ENCODE results near the gene RALBP1.

The RALBP1 gene

DNA sequence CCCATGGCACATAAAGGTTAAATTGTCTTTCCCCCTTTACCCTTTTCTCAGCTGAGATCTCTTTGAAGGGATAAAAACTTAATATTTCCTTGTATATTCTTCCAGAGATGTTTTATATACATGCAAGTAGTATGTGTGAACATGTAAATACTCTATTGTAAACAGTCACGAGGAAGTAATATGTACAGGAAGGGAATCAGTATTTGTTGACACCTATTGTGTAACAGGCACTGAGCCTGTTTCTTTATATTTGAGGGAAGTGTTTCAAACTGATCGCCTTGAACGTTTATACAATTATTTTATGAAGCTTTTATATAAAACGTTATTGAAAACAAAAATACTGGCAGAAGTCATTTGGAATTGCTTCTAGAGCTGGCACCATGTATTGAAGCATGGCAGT is 13.2 kb downstream of the RALBP1 start:
- TF ChIP-seq, protein P1, sequence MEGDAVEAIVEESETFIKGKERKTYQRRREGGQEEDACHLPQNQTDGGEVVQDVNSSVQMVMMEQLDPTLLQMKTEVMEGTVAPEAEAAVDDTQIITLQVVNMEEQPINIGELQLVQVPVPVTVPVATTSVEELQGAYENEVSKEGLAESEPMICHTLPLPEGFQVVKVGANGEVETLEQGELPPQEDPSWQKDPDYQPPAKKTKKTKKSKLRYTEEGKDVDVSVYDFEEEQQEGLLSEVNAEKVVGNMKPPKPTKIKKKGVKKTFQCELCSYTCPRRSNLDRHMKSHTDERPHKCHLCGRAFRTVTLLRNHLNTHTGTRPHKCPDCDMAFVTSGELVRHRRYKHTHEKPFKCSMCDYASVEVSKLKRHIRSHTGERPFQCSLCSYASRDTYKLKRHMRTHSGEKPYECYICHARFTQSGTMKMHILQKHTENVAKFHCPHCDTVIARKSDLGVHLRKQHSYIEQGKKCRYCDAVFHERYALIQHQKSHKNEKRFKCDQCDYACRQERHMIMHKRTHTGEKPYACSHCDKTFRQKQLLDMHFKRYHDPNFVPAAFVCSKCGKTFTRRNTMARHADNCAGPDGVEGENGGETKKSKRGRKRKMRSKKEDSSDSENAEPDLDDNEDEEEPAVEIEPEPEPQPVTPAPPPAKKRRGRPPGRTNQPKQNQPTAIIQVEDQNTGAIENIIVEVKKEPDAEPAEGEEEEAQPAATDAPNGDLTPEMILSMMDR (IDR thresholded peaks at IDR 0.05; ENCODE audit: unreplicated experiment in 3 of 3), result no peak
- no peak overlapping the region for H3K4me3 Mint-ChIP-seq
- H3K36me3 Mint-ChIP-seq (ENCODE audit: low read depth), result peaks cover 70% of the 10 kb centered on the region

DNA sequence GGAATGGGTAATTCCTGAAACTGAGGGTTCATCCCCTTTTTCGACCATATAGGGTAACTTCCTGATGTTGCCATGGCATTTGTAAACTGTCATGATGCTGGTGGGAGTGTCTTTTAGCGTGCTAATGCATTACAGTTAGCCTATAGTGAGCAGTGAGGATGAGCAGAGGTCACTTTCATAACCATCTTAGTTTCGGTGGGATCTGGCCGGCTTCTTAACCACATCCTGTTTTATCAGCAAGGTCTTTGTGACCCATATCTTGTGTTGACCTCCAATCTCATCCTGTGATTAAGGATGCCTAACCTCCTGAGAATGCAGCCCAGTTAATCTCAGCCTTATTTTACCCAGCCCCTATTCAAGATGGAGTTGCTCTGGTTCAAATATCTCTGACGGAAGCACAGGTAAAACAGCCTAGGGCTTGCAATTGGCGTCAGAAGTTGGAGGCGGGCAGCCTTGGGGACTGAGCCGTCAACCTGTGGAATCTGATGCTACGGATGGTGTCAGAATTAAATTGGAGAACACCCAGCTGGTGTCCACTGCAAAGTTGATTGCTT is 19.5 kb downstream of the RALBP1 start:
- Mint-ChIP-seq H3K27ac (no peak overlapping the region), H3K9me3 (peaks cover 29% of the 10 kb centered on the region), H3K4me3 (no peak overlapping the region), H3K27me3 (ENCODE audit: low read depth) (no peaks in the 10 kb centered on the region), H3K36me3 (ENCODE audit: low read depth) (peaks cover 51% of the 10 kb centered on the region), H3K4me1 (no peaks in the 10 kb centered on the region)
- TF ChIP-seq, protein P1 (IDR thresholded peaks at IDR 0.05; ENCODE audit: unreplicated experiment in 3 of 3), result no peak

More for the DNA sequence above, 13.2 kb downstream of the RALBP1 start:
- no peak overlapping the region for H3K27ac Mint-ChIP-seq
- no peaks in the 10 kb centered on the region for H3K27me3 Mint-ChIP-seq (ENCODE audit: low read depth)
- H3K9me3 Mint-ChIP-seq, result peaks cover 33% of the 10 kb centered on the region
- no peaks in the 10 kb centered on the region for H3K4me1 Mint-ChIP-seq

DNA sequence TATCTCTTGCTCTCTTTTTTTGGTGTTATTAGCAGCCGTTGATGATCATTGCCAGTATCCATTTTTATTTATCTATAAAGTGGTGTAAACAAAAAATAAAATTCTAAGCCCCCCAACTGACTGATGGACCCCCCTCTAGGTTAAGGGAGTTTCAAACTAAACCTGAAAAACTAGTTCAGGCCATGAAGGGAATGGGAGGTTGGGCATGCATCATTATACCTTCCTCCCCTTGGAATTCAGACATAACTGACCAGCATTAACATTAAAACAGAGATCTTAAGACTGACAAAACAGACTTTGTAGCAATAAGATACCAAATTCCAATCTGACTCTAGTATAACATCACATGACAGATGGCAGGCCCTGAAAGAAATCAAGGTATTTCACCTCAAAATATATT is 20.2 kb downstream of the RALBP1 start:
- Mint-ChIP-seq H3K27me3 (ENCODE audit: low read depth) (no peaks in the 10 kb centered on the region), H3K27ac (peak overlapping the region in 1 of 3 experiments; percentile 17), H3K36me3 (ENCODE audit: low read depth) (peaks cover 53% of the 10 kb centered on the region), H3K4me1 (no peaks in the 10 kb centered on the region), H3K9me3 (peaks cover 32% of the 10 kb centered on the region), H3K4me3 (no peak overlapping the region)
- TF ChIP-seq, protein P1 (IDR thresholded peaks at IDR 0.05; ENCODE audit: unreplicated experiment in 3 of 3), result no peak

DNA sequence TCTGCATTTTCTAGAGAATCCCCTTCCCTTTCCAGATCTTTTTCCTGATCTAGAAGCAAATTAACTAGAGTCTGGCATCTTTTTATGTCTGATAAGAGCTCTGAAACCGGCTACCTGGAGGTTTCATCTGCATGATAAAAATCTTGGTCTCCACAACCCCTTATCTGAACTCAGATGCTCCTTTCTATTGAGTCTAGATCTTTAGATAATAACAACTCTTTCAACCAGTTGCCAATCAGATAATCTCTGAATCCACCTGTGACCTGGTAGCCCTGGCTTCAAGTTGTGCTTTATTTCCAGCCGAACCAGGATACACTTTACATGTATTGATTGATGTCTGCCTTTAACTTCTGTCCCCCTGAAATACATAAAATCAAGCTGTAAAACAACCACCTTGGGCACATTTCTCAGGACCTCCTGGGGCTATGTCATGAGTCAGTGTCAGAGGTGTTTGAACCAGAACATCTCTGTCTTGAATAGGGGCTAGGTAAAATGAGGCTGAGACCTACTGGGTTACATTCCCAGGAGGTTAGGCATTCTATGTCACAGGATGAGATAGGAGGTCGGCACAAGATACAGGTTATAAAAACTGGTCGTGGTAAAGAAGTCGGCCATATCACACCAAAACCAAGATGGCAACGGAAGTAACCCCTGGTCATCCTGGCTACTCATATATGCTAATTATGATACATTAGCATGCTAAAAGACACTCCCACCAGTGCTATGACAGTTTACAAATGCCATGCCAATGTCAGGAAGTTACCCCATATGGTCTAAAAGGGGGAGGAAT is 20.8 kb downstream of the RALBP1 start:
- TF ChIP-seq, protein P1 (IDR thresholded peaks at IDR 0.05; ENCODE audit: unreplicated experiment in 3 of 3), result no peak
- Mint-ChIP-seq H3K4me1 (no peaks in the 10 kb centered on the region), H3K4me3 (no peak overlapping the region), H3K9me3 (peaks cover 34% of the 10 kb centered on the region), H3K36me3 (ENCODE audit: low read depth) (peaks cover 55% of the 10 kb centered on the region), H3K27me3 (ENCODE audit: low read depth) (no peaks in the 10 kb centered on the region), H3K27ac (no peak overlapping the region)

DNA sequence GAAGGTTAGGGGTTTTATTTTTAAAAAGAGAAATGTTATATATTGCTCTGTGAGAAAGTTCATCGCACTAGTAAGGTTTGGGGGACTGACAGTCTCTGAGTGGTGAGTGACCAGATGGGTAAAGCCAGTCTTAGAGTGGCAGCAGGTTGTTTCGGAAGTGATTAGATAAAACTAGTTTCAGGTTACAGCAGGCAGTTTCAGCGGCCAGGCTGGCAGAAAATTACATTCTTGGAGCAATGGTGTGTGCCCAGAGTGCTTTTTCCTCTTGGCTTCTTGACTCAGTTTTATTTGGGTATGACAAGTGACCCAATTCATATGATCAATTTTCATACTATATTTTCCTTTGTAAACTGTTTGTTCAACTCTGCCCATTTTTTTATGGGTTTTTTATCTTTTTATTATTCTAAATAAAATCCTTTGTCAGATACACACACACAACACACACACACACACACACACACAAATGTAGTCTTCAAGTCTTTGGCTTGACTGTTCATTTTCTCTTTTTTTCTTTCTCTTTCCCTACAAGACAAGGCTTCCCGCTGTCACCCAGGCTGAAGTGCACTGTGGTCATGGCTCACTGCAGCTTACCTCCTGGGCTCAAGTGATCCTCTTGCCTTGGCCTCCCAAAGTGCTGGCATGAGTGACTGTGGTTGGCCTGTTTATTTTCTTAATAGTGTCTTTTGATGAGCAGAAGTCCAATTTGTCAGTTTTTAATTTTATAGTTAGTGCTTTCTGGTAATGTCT is 30.9 kb downstream of the RALBP1 start:
- Mint-ChIP-seq H3K9me3 (peaks cover 38% of the 10 kb centered on the region), H3K4me3 (no peak overlapping the region), H3K27me3 (ENCODE audit: low read depth) (no peaks in the 10 kb centered on the region), H3K36me3 (ENCODE audit: low read depth) (peaks cover 56% of the 10 kb centered on the region), H3K27ac (no peak overlapping the region), H3K4me1 (no peaks in the 10 kb centered on the region)
- TF ChIP-seq, protein P1 (IDR thresholded peaks at IDR 0.05; ENCODE audit: unreplicated experiment in 3 of 3), result no peak

Data from nephron (organoid).